Large intestine (tissue), 3 donors: ENCODE data around the gene KANSL1. TPM values are rescaled to one million over a fixed set of nuclear protein-coding genes. Genes with fewer than 3 reads are reported as not detected.
"Not testable (repeated sequence)": the region's sequence is repeated elsewhere in the genome, so short reads cannot be mapped to it uniquely, and the experiment has no call there.

ENCODE experiments used
- DNase-seq, 2 donors: peaks; one replicate each; pipeline versions ENCODE4 v3.0.0 to v3.0.0-alpha.2; 2013
- H3K27ac ChIP-seq: one replicate; pipeline ENCODE4 v1.5.1; 2013; ENCODE audit warnings: low read length
- H3K27me3 ChIP-seq: 2 replicates; pipeline ENCODE4 v1.6.1; 2013; ENCODE audit warnings: low read length; ENCODE audit not compliant: control insufficient read depth, insufficient read depth
- H3K36me3 ChIP-seq: 2 replicates; pipeline ENCODE4 v1.6.1; 2013; ENCODE audit warnings: low read length; ENCODE audit not compliant: control insufficient read depth, insufficient read depth
- H3K4me1 ChIP-seq: one replicate; pipeline ENCODE4 v1.6.1; 2013; ENCODE audit warnings: low read length; ENCODE audit not compliant: control insufficient read depth, insufficient read depth
- H3K4me3 ChIP-seq: one replicate; pipeline ENCODE4 v1.5.1; 2013; ENCODE audit warnings: low read length
- H3K9me3 ChIP-seq: one replicate; pipeline ENCODE4 v1.6.1; 2013; ENCODE audit warnings: mild to moderate bottlenecking, low read depth, low read length, moderate library complexity; ENCODE audit not compliant: control insufficient read depth
- WGBS: methylation state at CpG from one replicate; pipeline ENCODE4 v1.1.5; 2013; ENCODE audit warnings: low lambda C conversion rate; ENCODE audit not compliant: insufficient coverage; 5-methylcytosine and 5-hydroxymethylcytosine counted together
- polyA plus RNA-seq: library from polyadenylated mRNA; unstranded; fragments of 120-200 nt; gene quantifications from one replicate; pipeline ENCODE4 v1.2.1, GENCODE V29; 2013

Gene KANSL1
- polyA plus RNA-seq, 1 donor = 53.2 TPM

GRCh38 chr17:46012506-46013079 is 180.6 kb downstream of the KANSL1 start:
- no peak for DNase-seq
- Histone ChIP-seq H3K36me3 (no peaks in the 10 kb centered on the region), H3K27me3 (no peaks in the 10 kb centered on the region), H3K4me3 (no peak overlapping the region), H3K4me1 (no peaks in the 10 kb centered on the region), H3K27ac (no peak overlapping the region), H3K9me3 (no peaks in the 10 kb centered on the region)
- WGBS = no CpG with 5 or more reads among the region's 11 CpGs

GRCh38 chr17:46011711-46012505 is 181.3 kb downstream of the KANSL1 start:
- Histone ChIP-seq H3K4me3 (no peak overlapping the region), H3K27me3 (no peaks in the 10 kb centered on the region), H3K27ac (no peak overlapping the region), H3K4me1 (no peaks in the 10 kb centered on the region), H3K36me3 (no peaks in the 10 kb centered on the region), H3K9me3 (no peaks in the 10 kb centered on the region)
- DNase-seq = no peak
- no CpG with 5 or more reads among the region's 28 CpGs for WGBS

- no peaks in the 10 kb centered on the region for H3K9me3 ChIP-seq
- no peak for DNase-seq
- no peaks in the 10 kb centered on the region for H3K36me3 ChIP-seq
- H3K27me3 ChIP-seq = no peaks in the 10 kb centered on the region
- no CpG with 5 or more reads among the region's 16 CpGs for WGBS
- no peak overlapping the region for H3K4me3 ChIP-seq
- H3K4me1 ChIP-seq = no peaks in the 10 kb centered on the region
- no peak overlapping the region for H3K27ac ChIP-seq
Measured at GRCh38 chr17:46010597-46011186, 182.5 kb downstream of the KANSL1 start.

- WGBS = no CpG with 5 or more reads among the region's 33 CpGs
- Histone ChIP-seq H3K27ac (no peak overlapping the region), H3K9me3 (no peaks in the 10 kb centered on the region)
Measured at GRCh38 chr17:46009681-46010596, 183.3 kb downstream of the KANSL1 start.

GRCh38 chr17:46008591-46008990 is 184.6 kb downstream of the KANSL1 start:
- Histone ChIP-seq H3K4me3 (no peak overlapping the region), H3K4me1 (peaks cover 6% of the 10 kb centered on the region), H3K36me3 (no peaks in the 10 kb centered on the region), H3K27ac (no peak overlapping the region), H3K9me3 (no peaks in the 10 kb centered on the region), H3K27me3 (no peaks in the 10 kb centered on the region)
- DNase-seq = no peak
- WGBS = 90% methylated on average over 2 of the region's 9 CpGs

More at GRCh38 chr17:46009681-46010596, 183.3 kb downstream of the KANSL1 start:
- H3K4me1 ChIP-seq = no peaks in the 10 kb centered on the region
- no peak for DNase-seq
- no peak overlapping the region for H3K4me3 ChIP-seq
- H3K27me3 ChIP-seq = no peaks in the 10 kb centered on the region
- H3K36me3 ChIP-seq = no peaks in the 10 kb centered on the region

GRCh38 chr17:46007461-46007965 is 185.7 kb downstream of the KANSL1 start:
- WGBS = no CpG with 5 or more reads among the region's 2 CpGs
- no peak overlapping the region for H3K4me3 ChIP-seq
- H3K36me3 ChIP-seq = no peaks in the 10 kb centered on the region
- no peaks in the 10 kb centered on the region for H3K27me3 ChIP-seq
- H3K27ac ChIP-seq = no peak overlapping the region
- H3K9me3 ChIP-seq = no peaks in the 10 kb centered on the region
- DNase-seq = no peak
- peaks cover 7% of the 10 kb centered on the region for H3K4me1 ChIP-seq

- not testable (repeated sequence) for DNase-seq, H3K9me3 ChIP-seq, H3K27me3 ChIP-seq, H3K4me3 ChIP-seq, H3K27ac ChIP-seq, H3K4me1 ChIP-seq, H3K36me3 ChIP-seq
- 86% methylated on average over 1 of the region's 1 CpG for WGBS
Measured at GRCh38 chr17:46006082-46006481, 187.1 kb downstream of the KANSL1 start.

- Histone ChIP-seq H3K36me3 (no peaks in the 10 kb centered on the region), H3K9me3 (no peaks in the 10 kb centered on the region), H3K4me1 (peaks cover 7% of the 10 kb centered on the region), H3K27me3 (no peaks in the 10 kb centered on the region), H3K4me3 (no peak overlapping the region), H3K27ac (no peak overlapping the region)
- WGBS = no CpG with 5 or more reads among the region's 6 CpGs
- peak; percentile 34 to 61 for DNase-seq
Measured at GRCh38 chr17:46003907-46004748, 189.1 kb downstream of the KANSL1 start.

GRCh38 chr17:46002973-46003316 is 190.3 kb downstream of the KANSL1 start:
- no peak for DNase-seq
- H3K9me3 ChIP-seq = no peaks in the 10 kb centered on the region
- H3K36me3 ChIP-seq = no peaks in the 10 kb centered on the region
- no peaks in the 10 kb centered on the region for H3K27me3 ChIP-seq
- H3K4me3 ChIP-seq = no peak overlapping the region
- 60% methylated on average over 1 of the region's 7 CpGs for WGBS
- no peak overlapping the region for H3K27ac ChIP-seq
- peaks cover 7% of the 10 kb centered on the region for H3K4me1 ChIP-seq
